Measurements from ENCODE around the gene ANKS3.
A peak's percentile ranks its signal among the peaks of the same experiment; 100 is the strongest.

ANKS3 gene

GRCh38 chr16:4685292-4685691, 48.8 kb downstream of the ANKS3 start:
- no peak overlapping the region for H3K27ac ChIP-seq (ENCODE audit: extremely low read depth, low read depth, low read length)
- H3K36me3 ChIP-seq (ENCODE audit: control insufficient read depth in 2 of 2, insufficient read depth in 1 of 2, low read length in 2 of 2), result peaks cover 0 to 83% of the 10 kb centered on the region in 2 experiments; a peak in 1 of 3 replicates
- ChIA-PET CTCF (no interaction called here), POLR2A (no interaction called here)
- no peaks in the 10 kb centered on the region for H3K9me3 ChIP-seq (ENCODE audit: control insufficient read depth, insufficient read depth, low read depth, low read length)
- H3K4me3 ChIP-seq (ENCODE audit: low read depth, low read length), result no peak overlapping the region
- H3K4me1 ChIP-seq (ENCODE audit: control insufficient read depth, insufficient read depth, low read length), result no peaks in the 10 kb centered on the region
- TF ChIP-seq ZFHX2 (tag by site-specific recombination; conservative IDR thresholded peaks at IDR 0.05) (0 out of 2 replicates have a peak, but pooled peaks have one; percentile 25), BCL11B (tag by site-specific recombination; IDR thresholded peaks at IDR 0.05; ENCODE audit: low read depth) (no peak), GLIS1 (tag by site-specific recombination; IDR thresholded peaks at IDR 0.05) (peak; percentile 35; the same call in 1 of the 2 replicates), ZSCAN5A (tag by site-specific recombination; IDR thresholded peaks at IDR 0.05) (no peak), EGR2 (tag by site-specific recombination; IDR thresholded peaks at IDR 0.05; ENCODE audit: low read depth) (peak; percentile 48; the same call in 1 of the 2 replicates), SCRT2 (tag by site-specific recombination; IDR thresholded peaks at IDR 0.05) (no peak), TRIM28 (IDR thresholded peaks at IDR 0.05; ENCODE audit: borderline replicate concordance, low read length) (no peak), AEBP2 (tag by site-specific recombination; IDR thresholded peaks at IDR 0.05; ENCODE audit: borderline replicate concordance) (no peak), ZNF548 (tag by site-specific recombination; IDR thresholded peaks at IDR 0.05) (no peak), GLI2 (tag by site-specific recombination; IDR thresholded peaks at IDR 0.05; ENCODE audit: borderline replicate concordance, low read depth) (no peak)

- Histone ChIP-seq H3K36me3 (ENCODE audit: control insufficient read depth in 2 of 2, insufficient read depth in 1 of 2, low read length in 2 of 2) (peaks cover 0 to 85% of the 10 kb centered on the region in 2 experiments; a peak in 1 of 3 replicates), H3K4me3 (ENCODE audit: low read depth, low read length) (no peak overlapping the region), H3K4me1 (ENCODE audit: control insufficient read depth, insufficient read depth, low read length) (no peaks in the 10 kb centered on the region), H3K27ac (ENCODE audit: extremely low read depth, low read depth, low read length) (no peak overlapping the region), H3K9me3 (ENCODE audit: control insufficient read depth, insufficient read depth, low read depth, low read length) (no peaks in the 10 kb centered on the region)
- CTCF ChIA-PET, result no interaction called here
- TF ChIP-seq SCRT2 (tag by site-specific recombination; IDR thresholded peaks at IDR 0.05), result no peak
- TF ChIP-seq ZNF114 (tag by site-specific recombination; IDR thresholded peaks at IDR 0.05), result no peak
- POLR2A ChIA-PET, result no interaction called here
These were observed 49.3 kb downstream of the ANKS3 start for GRCh38 chr16:4684763-4685162.

GRCh38 chr16:4684058-4684715, 49.9 kb downstream of the ANKS3 start:
- no peaks in the 10 kb centered on the region for H3K4me1 ChIP-seq (ENCODE audit: control insufficient read depth, insufficient read depth, low read length)

GRCh38 chr16:4683255-4684057, 50.6 kb downstream of the ANKS3 start:
- no peak overlapping the region for H3K4me3 ChIP-seq (ENCODE audit: low read depth, low read length)
- peaks cover 0 to 90% of the 10 kb centered on the region in 2 experiments; a peak in 1 of 3 replicates for H3K36me3 ChIP-seq (ENCODE audit: control insufficient read depth in 2 of 2, insufficient read depth in 1 of 2, low read length in 2 of 2)
- no peaks in the 10 kb centered on the region for H3K9me3 ChIP-seq (ENCODE audit: control insufficient read depth, insufficient read depth, low read depth, low read length)
- H3K27ac ChIP-seq (ENCODE audit: extremely low read depth, low read depth, low read length), result no peak overlapping the region
- no peaks in the 10 kb centered on the region for H3K4me1 ChIP-seq (ENCODE audit: control insufficient read depth, insufficient read depth, low read length)
- ChIA-PET POLR2A (no interaction called here), CTCF (interaction anchor here (0.6 kb wide), 2 partner anchors 41 to 60 kb away, joined by 3 to 4 read pairs; no protein-coding TSS in a partner anchor)
- no peak for TF ChIP-seq FEZF1 (tag by site-specific recombination; IDR thresholded peaks at IDR 0.05)
- TF ChIP-seq ZNF404 (tag by site-specific recombination; IDR thresholded peaks at IDR 0.05), result no peak
- TF ChIP-seq ZNF174 (tag by site-specific recombination; IDR thresholded peaks at IDR 0.05), result no peak
- TF ChIP-seq ZNF629 (tag by site-specific recombination; IDR thresholded peaks at IDR 0.05), result no peak
- no peak for TF ChIP-seq ZNF202 (tag by site-specific recombination; IDR thresholded peaks at IDR 0.05; ENCODE audit: borderline replicate concordance)
- TF ChIP-seq ZNF24 (tag by site-specific recombination; IDR thresholded peaks at IDR 0.05), result no peak
- no peak for TF ChIP-seq PRDM6 (tag by site-specific recombination; IDR thresholded peaks at IDR 0.05)
- no peak for TF ChIP-seq ZNF501 (tag by site-specific recombination; IDR thresholded peaks at IDR 0.05)
- no peak for TF ChIP-seq ZNF473 (tag by site-specific recombination; IDR thresholded peaks at IDR 0.05)
- TF ChIP-seq ZEB2 (tag by site-specific recombination; IDR thresholded peaks at IDR 0.05), result no peak
- TF ChIP-seq ZNF530 (tag by site-specific recombination; IDR thresholded peaks at IDR 0.05; ENCODE audit: low read depth), result no peak

More at GRCh38 chr16:4684058-4684715, 49.9 kb downstream of the ANKS3 start:
- ChIA-PET CTCF (interaction anchor here (0.6 kb wide), 1 partner anchor 59 kb away, joined by 4 read pairs; no protein-coding TSS in a partner anchor), POLR2A (no interaction called here)
- TF ChIP-seq ZFP69B (tag by site-specific recombination; IDR thresholded peaks at IDR 0.05), result 0 out of 2 replicates have a peak, but pooled peaks have one; percentile 29
- peak; percentile 80 for TF ChIP-seq ZIC2 (tag by site-specific recombination; IDR thresholded peaks at IDR 0.05)
- TF ChIP-seq ZBTB8A (tag by site-specific recombination; IDR thresholded peaks at IDR 0.05), result no peak
- Histone ChIP-seq H3K27ac (ENCODE audit: extremely low read depth, low read depth, low read length) (no peak overlapping the region), H3K9me3 (ENCODE audit: control insufficient read depth, insufficient read depth, low read depth, low read length) (no peaks in the 10 kb centered on the region), H3K4me3 (ENCODE audit: low read depth, low read length) (no peak overlapping the region), H3K36me3 (ENCODE audit: control insufficient read depth in 2 of 2, insufficient read depth in 1 of 2, low read length in 2 of 2) (peaks cover 0 to 88% of the 10 kb centered on the region in 2 experiments; a peak in 1 of 3 replicates)
